GM19023 (cell line): ENCODE results near the gene RNPEPL1.

Experiments
- ATAC-seq: cut with Tn5 transposase; IDR thresholded peaks from one replicate; pipeline ENCODE4 v1.9.1; 2021; ENCODE audit warnings: mild to moderate bottlenecking, moderate library complexity; ENCODE audit not compliant: unreplicated experiment

RNPEPL1 gene

DNA sequence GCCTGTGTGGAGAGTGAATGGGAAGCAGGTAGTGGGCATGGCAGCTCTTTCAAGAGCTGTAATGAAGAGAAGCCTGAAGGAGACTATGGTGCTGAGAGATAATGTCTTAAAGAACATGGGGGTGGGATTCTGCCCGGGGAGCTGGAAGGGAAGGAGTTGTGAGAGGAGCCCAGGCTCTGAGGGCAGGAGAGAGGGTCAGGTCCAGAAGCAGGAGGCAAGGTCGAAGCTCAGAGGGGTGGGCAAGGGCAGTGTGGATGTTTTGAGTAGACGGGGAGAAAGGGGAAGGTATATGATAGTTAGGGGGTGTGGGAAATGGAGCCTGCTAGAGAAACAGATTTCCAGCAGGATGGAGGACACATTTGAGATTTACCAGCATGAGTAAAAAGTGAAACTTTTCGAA lies 20.4 kb downstream of the RNPEPL1 start:
- ATAC-seq, result no peak

DNA sequence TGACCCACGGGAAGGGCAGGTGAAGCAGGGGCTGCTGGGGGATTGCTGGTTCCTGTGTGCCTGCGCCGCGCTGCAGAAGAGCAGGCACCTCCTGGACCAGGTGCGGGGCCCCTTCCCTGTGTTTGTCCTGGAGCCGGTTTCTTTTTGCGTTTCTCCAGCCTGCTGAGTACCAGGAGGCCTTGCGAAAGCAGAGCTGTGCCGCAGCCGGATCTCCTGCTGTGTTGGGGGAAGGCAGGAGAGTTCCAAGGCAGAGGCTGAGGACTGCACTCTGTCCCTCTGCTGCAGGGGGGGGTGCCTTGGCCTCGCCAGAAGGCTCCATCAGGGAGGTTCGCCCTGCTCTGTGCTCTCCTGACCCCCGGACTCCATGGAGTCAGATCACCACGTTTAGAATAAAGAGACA lies 21.1 kb downstream of the RNPEPL1 start:
- ATAC-seq, result no peak

DNA sequence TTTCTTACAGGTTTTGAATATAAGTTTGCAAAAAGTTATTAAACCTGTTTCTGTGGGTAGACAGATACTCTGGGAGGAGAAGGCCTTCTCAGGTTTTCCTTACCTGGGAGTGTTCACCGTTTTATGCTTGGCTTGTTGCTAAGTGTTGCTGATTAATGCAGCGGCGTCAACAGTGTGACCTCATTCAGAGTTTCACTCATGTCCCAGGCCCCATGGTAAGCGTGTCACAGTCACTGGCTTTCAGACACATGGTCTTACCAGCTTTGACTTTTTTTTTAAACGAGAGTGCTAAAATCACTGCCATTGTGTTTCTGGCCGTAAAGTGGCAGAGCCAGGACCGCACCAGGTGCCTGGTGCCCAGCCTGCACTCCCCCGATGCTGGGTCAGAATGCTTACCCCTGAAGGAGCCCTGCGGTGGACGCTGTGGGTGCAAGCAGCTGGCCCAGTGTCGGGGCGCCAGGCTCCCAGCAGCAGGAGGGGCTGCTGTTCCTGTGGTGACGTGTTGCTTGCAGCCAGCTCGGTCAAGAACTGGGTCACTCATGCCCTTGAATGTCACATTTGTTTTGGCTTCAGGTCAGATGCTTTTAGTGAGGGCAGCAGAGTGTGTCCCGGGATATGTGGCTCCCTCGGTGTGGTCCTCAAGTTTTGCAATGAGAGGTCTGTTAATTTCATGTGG lies 21.7 kb downstream of the RNPEPL1 start:
- no peak for ATAC-seq

DNA sequence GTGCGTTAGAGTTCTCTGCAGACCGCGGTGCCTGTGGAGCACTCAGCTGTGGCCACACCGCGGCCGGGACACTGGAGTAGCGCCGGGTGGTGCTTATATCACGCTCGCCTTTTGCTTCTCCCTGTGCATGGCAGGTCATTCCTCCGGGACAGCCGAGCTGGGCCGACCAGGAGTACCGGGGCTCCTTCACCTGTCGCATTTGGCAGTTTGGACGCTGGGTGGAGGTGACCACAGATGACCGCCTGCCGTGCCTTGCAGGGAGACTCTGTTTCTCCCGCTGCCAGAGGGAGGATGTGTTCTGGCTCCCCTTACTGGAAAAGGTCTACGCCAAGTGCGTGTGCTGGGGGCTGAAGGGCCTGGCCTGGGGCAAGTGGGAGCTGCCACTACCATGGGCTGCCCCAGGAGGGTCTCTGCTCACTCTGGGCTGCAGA lies 22.4 kb downstream of the RNPEPL1 start:
- ATAC-seq, result no peak

DNA sequence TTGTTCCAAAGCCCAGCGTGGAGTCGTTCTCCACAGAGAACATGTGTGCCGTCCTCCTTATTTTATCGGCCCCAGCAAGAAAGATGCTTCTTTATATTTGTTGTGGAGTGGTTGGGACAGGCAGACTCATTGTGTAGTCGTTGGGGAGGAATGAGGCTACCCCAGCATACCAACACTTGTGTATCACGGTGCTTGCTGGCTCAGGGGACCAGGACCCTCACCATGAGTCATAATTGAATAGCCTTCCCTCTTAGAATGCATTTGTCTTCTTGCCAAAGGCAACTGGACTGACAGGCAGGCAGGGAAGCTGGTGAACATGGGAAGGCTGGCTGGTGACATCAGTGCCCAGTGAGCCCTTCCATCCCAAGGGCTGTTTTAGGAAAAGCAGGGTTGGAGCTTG lies 22.9 kb downstream of the RNPEPL1 start:
- no peak for ATAC-seq

DNA sequence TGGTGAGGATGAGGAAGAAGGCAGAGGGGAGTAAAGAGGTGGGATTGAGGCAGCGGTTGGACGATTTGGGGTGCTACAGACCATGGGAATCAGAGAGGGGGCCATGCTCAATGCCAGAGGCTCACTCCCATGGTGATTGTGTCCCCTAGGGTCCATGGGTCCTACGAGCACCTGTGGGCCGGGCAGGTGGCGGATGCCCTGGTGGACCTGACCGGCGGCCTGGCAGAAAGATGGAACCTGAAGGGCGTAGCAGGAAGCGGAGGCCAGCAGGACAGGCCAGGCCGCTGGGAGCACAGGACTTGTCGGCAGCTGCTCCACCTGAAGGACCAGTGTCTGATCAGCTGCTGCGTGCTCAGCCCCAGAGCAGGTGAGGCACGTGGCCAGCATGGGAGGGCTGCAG lies 23.5 kb downstream of the RNPEPL1 start:
- no peak for ATAC-seq

DNA sequence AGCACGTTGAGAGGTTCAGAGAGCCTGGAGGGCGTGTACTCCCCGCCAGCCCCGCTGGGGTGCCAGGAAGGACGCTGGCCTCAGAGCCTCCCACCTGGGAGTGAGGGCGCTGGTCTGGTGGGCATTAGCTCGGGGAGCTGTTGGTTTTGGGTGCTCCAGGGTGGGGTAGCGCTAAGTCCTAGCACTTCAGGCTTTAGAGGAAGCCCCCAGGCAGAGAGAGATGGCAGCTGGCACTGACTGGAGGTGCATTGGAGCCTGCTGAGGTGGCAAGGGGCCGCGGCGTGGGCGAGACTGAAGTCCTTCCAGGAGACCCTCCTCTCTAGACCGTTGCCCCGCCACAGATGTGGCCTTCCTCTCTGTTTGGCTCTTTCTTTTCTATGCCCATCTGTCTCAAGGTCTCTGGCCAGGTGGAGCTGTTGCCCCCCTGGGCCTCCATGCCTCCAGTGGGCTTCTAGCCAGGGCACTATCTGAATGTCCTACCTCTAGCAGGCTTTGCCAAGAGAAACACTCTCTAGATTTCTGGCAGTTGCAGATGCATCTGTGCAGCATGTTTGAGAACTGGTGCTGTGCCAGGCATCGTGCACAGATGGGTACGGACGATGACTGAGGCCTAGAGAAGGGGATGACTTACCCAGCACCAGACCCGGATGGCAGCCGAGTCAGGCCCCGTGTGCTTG lies 24.9 kb downstream of the RNPEPL1 start:
- no peak for ATAC-seq

DNA sequence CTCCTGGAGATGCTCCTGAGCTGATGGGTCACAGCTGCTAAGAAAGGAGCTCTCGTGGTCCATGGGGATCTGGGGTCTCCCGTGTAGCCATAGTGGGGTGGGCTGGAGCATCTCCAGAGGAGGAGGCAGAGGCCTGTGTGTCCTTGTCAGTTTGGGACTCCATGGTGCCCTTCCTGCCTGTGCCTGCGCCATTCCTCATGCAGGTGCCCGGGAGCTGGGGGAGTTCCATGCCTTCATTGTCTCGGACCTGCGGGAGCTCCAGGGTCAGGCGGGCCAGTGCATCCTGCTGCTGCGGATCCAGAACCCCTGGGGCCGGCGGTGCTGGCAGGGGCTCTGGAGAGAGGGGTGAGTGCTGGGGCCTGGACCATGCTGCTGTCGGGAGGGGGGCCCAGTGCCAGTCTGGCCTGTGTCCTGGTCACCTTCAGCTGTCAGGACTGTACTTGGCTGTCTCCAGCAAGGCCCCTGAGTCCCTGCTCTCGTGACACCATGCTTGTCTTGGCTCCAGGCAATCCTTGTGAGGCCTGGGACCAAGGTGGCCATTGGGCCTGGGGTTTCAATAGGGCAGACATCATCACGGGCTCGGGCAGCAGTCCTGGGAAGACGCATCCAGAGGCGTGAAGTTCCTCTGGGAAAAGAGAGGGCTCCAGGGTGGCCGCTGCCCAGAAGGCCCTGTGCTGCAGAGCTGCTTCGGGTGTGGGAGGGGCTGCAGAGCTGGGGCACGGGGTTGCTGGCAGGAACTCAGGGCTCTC lies 25.6 kb downstream of the RNPEPL1 start:
- no peak for ATAC-seq

DNA sequence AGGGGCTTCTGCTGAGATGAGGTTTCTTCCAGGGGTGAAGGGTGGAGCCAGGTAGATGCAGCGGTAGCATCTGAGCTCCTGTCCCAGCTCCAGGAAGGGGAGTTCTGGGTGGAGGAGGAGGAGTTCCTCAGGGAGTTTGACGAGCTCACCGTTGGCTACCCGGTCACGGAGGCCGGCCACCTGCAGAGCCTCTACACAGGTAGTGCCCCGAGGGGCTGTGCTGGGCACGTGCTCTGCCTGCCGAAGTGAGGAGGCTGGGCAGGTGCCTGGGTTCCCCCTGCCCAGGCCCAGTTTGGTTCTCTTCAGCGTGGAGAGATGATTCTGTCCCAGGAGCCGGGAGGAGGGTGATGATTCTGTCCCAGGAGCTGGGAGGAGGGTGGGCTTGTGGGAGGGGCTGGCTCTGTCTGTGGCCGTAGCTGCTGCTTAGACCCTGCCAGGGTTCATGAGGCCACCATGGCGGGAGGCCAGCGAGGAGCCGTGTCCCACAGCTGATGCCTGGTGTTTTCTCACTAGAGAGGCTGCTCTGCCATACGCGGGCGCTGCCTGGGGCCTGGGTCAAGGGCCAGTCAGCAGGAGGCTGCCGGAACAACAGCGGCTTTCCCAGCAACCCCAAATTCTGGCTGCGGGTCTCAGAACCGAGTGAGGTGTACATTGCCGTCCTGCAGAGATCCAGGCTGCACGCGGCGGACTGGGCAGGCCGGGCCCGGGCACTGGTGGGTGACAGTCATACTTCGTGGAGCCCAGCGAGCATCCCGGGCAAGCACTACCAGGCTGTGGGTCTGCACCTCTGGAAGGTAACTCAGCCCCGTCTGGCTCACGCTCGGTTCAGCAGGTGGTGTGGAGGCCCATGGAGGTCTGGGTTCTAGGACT lies 26.5 kb downstream of the RNPEPL1 start:
- no peak for ATAC-seq

DNA sequence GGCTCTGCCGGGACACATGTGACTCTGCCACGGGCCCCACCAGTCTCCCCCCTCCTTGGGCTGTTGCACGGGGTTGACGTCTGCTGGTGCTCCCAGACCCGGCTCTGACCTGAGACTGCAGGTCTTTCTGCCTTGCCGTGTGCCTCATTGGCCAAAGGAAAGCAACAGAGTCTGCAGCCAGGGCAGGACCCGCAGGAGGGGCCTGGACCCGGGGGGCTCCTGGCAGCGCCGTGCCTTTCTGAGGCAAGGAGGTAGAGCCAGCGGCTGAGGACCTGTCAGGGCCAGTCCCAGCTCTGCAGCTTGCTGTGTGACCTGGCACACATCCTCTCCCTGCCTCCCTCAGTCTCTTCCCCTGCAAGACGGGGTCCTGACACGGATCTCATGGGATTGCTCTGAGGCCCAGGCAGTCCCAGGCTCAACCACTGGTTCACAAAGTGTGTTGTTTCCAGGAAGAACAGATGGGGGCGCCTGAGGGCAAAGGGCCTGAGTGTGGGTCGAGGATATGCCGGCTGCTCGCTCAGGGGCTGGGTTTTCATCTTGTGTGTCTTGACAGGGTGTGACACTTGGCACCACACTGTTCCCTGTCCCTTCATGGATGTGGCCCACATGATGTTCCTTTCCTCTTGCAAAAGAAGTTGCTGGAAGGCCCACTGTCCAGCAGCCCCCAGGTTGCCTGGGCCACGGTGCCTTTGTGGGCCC lies 27.2 kb downstream of the RNPEPL1 start:
- no peak for ATAC-seq

DNA sequence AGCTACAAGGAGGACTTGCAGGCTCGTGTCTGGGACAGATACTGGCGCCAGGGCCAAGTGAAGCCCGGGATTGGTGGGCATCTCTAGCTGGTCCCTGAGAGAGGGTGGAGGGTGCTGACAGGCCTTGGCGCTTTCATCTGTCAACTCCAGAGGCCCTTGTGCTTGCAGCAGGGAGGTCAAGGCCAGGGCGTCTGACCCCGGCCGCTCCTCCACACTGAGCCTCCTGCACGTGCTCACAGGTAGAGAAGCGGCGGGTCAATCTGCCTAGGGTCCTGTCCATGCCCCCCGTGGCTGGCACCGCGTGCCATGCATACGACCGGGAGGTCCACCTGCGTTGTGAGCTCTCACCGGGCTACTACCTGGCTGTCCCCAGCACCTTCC lies 27.8 kb downstream of the RNPEPL1 start:
- ATAC-seq, result no peak

DNA sequence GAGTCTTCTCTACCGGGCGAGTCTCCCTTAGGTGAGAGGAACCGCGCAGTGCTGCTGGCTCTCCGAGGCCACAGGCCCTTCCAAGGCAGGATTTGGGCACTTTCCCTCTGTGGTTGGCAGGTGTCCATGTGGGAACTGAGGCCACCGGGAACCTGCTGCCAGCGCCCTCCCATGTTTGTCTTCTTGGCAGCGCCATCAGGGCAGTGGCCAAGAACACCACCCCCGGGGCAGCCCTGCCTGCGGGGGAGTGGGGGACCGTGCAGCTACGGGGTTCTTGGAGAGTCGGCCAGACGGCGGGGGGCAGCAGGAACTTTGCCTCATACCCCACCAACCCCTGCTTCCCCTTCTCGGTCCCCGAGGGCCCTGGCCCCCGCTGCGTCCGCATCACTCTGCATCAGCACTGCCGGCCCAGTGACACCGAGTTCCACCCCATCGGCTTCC lies 28.2 kb downstream of the RNPEPL1 start:
- no peak for ATAC-seq

DNA sequence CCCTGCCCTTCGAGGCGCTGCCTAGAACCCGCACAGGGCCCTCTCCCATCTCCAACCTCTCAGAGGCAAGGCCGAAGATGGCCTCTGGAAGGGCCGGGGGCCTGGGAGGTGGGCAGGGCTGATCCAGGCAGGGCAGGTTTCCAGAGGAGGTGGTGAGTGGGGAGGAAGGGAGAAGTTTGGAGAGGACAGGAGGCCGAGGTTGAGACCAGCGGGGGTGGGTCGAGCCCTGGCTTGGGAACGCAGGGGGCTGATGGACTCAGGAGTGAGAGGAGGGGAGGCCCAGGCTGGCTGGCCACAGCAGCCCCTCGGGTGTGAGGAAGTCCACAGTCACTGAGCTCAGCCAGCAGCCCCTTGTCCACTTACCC lies 28.8 kb downstream of the RNPEPL1 start:
- no peak for ATAC-seq

DNA sequence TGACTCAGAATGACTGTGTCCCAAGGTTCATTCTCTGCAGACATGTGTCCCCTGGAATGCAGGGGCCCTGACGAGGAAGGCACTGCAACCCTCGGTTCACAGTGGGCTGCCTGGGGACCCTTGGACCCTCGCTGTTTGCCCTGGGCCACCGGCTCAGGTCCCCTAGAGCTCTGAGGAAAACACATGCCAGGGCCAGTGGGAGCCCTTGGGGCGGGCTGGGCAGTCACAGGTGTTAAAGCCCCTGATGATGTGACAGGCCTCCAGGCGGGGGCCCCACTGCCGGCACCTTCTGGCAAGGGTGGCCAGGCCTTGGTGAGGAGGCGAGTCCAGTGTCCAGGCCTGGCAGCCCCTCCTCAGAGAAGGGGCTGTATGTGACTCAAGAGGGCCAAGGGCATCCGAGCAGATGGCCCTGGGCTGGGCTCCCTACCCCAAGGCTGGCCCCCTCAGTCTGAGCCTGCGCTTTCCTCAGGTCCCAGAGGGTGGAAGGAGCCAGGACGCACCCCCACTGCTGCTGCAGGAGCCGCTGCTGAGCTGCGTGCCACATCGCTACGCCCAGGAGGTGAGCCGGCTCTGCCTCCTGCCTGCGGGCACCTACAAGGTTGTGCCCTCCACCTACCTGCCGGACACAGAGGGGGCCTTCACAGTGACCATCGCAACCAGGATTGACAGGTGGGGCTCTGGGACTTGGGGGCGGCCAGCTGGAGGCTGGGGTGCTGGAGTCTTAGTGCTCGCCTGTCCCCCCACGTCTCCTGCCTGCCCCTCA lies 29.3 kb downstream of the RNPEPL1 start:
- no peak for ATAC-seq

DNA sequence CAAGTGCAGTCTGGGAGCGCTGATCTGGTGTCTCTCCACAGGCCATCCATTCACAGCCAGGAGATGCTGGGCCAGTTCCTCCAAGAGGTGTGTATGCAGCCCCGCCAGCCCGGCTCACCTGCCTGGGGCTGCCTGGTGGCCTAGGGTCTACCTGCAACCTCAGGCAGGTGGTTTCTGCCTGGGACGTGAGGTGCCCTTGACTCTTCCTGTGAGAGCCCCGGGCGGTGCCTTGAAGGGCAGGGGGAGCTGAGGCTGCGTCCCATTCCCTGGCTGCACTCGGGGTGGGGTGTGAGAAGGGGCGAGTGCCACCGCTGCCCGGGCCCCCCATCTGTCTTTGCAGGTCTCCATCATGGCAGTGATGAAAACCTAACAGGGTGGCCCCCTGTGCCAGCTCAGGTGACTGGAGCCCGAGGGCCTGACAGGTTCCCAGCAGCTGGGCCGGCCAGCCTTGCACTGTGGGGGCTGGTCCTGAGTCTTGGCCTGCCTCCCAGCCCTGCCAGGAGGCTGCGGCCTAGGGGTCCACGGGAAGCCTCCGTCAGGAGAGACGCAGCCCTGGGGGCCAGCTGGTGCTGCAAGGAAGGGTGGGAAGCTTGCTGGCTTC lies 30.1 kb downstream of the RNPEPL1 start:
- ATAC-seq, result no peak

DNA sequence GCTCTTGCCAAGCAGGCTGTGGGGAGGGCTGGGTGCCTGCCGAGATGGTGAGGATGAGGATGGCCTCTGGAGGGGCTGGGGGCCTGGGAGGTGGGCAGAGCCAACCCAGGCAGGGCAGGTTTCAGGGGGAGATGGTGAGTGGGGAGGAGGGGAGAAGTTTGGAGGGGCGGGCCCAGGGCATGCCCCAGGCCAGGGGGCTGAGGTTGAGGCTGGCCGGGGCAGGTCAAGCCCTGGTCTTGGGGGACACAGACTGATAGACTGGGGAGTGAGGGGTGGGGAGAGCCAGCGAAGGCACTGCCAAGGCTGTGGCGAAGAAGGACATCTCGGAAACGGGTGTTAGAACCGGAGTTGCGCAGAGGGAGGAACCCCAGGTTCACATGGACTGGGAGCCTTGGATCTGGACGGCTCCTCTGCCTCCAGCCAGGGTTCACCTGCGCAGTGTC lies 30.9 kb downstream of the RNPEPL1 start:
- ATAC-seq, result no peak

DNA sequence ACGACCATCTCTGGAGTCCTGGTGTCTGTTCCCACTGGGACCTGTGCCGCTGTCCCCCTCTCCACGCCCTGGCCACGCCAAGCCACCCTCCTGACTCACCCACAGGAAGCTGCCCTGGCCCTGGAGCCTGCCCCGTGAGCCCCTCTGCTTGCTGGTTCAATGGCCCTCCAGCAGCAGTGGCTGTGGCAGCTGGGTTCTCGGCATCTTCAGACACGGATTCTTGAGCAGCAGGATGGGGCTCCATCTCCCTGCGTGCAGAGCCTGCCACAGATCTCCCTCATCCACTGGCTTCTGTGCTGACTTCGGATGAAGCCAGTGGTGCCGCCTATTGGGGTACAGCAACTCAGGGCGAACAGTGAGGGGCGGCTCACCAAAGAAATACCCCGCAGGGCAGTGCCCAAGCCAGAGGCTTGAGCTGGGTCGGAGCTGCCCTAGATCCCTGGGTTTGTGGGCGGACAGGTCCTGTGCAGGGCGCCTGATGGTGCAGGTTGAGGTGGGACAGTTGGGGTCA lies 32.2 kb downstream of the RNPEPL1 start:
- no peak for ATAC-seq

DNA sequence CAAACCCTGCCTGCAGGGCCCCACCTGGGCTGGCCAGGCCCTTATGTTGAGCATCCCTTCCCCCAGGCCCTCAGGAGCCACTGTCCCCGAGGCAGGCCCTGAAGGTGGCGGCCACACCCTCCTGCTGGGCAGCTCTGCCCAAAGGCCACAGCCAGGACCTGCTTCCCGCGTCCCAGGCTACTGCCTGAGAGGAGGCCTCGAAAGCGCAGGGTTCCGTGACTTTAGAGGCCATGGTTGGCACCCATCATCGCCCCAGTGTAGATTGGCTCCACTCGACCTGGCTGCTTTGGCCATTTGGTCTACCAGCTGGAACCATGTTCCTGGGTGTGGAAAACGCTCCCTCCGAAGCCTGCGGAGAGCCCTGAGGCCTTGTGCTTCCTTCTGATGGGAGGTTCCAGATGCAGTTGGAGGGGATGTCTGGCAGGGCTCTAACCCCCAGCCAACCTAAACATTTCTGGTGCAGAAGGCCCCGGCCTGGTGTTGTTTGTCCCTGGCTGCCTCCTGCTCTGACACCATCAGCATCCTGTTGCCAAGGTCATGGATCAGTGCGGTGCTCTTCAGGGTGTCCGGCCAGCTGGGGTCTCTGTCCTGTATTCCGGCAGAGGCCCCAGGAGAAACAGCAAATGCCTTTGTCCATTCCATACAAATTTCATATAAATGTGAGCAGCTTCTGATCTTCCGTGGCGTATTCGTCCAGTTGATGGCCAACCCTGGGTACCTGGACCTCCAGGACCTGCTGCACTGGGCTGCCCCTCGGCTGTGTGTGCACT lies 33.0 kb downstream of the RNPEPL1 start:
- no peak for ATAC-seq

DNA sequence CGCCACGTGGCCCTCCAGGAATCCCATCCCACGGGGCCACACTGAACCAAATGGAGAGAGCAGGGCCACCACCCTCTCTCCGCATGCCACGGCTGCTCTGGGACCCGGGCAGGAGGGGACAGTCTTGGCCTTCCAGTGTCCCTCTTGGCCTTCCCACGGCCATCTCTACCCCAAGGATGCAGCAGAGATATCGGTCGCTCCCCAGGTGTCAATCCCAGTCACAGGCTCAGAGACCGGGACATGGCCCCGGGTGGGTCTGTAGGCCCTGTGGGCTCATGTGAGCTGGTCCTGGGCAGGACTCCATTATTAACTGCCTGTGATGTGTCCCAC lies 33.5 kb downstream of the RNPEPL1 start:
- ATAC-seq, result no peak
